ENCODE measurements around the gene CD209.

GRCh38 chr19:7784856-7785255 lies 37.5 kb upstream of the CD209 start:
- TF ChIP-seq CTCF (IDR thresholded peaks at IDR 0.05; ENCODE audit: borderline replicate concordance, extremely low read depth, low read length, poor library complexity, severe bottlenecking): no peak
- TF ChIP-seq EZH2 (IDR thresholded peaks at IDR 0.05; ENCODE audit: borderline replicate concordance, low read depth, low read length, severe bottlenecking): no peak
